Stimulated activated CD8-positive, alpha-beta memory T cell treated with anti-CD3 and anti-CD28 coated beads, Interleukin-4, amount 100 ng/mL, for 48 hours (primary cell): ENCODE data around the gene MATK.
"Not testable (repeated sequence)": the region's sequence is repeated elsewhere in the genome, so short reads cannot be mapped to it uniquely, and the experiment has no call there.

ENCODE experiments used
- DNase-seq: peaks from one replicate; pipeline ENCODE4 v3.0.0-alpha.2; 2020

MATK gene

DNA sequence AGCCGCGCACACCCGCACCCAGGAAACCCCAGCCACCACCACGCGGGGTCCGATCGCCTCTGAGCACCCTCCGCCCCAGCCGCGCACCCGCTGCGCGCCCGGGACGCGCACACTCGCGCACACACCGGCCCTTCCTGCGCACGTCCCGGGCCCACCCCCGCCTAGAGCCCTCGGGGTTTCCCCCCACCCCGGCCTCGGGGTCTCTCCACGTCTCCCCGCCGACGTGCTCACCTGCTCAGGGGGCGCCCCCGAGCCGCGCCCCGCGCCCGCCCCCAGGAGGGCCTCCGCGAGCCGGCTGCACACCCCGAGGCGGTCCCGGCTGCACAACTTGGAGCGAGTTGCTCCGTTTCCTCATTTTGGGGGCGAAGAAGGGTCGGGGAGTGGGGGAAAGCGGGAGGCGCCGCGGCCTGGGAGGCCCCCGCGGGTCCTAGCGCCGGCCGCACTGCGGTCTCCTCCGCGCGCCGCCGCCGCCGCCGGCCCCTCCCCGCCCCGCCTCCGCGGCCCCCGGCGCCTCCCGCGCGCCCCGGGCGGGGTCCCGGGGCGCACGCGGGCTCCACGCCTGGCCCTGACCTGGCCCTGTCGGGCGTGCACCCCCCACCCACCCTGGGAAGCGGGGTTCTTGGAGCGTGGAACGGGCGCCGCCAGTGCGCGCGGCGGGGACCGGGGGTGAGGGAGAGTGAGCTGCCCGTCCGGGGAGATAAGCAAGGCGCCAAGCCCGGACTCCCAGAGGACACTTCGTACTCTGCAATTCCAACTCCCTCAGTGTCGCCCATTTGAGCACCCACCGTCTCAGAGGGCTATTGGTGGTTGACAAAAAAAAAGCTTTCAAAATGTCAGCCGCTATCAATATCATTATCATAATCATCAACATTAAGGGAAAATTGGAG, at the start of gene MATK:
TSS of gene MATK (minus strand) at position 444 of the 887 bp plus-strand sequence. CDS start 1,246 bp downstream, outside the sequence.
- peak; percentile 37 for DNase-seq

GRCh38 chr19:3835055-3835435, 48.9 kb upstream of the MATK start:
- no peak for DNase-seq

DNA sequence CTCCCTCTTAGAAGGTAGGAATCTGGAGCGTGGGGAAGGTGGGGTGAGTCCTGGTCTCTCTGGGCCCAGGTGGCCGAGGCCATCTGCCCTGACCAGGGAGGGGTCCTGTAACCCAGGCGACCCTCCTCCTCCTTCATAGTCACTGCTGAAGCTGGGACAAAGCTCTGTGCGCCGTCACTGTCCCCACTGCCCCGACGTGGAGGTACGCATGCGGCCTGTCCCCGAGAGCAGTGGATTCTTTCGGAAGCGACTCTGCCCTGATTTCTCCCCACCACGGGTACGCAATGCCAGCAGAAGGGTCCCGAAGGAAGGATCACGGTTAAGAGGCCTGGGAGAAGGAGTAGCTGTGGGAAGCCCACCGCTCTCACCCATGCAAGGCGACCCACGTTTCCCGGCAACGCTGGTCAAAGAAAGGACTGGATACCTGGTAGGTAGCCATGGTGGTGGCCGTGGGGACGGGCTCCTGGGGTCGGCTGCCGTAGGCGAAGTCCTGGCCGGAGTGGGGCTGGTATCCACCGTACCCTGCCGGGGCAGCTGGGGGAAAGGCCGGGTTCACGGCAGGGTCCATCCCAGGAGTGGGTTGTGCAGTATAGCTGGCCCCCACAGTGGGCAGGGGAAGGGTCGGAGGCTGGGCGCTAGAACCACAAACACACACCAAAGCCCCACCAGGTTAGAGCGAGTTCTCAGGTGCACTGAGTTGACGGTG, 48.3 kb upstream of the MATK start:
- no peak for DNase-seq

DNA sequence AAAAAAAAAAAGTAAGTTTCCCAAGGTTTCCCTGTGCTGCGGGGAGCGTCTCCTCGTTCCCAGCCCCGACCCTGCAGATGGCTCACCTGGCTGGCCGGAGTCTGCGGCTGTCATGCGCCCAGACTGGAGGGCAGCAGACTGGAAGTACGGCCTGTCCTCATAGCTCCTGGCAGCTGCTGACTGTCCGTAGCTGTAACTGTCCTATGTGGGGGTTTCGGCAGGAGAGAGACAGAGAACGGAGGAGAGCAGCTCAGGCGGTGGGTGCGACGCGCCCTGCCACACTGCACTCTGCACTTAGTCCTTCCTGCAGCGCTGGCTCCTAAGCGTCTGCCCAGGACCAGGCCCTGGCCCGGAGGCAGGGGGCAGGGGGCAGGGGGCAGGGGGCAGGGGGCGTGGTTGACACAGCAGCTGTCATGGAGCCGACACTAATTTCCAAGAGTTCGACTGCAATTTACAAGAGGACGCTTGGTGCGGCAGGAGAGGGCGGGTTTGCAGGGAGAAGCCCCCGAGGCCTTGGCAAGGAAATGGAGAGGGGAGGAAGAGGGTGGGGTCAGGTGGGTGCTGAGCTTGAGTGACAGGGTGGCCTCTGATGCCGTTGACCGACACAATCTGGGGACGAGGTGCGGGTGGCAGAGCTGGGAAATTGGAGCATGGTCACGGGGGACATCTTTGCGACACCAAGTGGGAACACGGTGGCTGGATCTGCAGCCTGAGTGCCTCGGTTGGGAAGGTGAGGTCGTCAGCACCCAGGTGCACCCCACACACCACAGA, 47.6 kb upstream of the MATK start:
- DNase-seq: no peak

DNA sequence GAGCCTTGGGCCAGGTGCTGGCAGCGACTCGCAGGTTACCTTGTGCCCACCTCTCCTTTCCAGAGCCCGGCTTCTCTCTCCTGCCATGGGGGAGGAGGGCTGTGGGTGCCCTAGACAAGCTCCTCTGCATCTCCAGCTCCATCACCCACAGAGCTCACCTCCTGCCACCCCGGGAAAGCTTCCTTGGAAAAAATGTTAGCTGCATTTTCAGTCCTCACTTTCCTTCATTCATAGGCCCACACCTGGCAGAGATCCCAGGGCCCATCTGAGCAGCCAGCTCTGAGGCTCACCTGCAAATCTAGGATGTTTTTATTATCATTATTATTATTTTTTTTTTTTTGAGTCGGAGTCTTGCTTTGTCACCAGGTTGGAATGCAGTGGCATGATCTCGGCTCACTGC, 45.8 kb upstream of the MATK start:
- DNase-seq: no peak

DNA sequence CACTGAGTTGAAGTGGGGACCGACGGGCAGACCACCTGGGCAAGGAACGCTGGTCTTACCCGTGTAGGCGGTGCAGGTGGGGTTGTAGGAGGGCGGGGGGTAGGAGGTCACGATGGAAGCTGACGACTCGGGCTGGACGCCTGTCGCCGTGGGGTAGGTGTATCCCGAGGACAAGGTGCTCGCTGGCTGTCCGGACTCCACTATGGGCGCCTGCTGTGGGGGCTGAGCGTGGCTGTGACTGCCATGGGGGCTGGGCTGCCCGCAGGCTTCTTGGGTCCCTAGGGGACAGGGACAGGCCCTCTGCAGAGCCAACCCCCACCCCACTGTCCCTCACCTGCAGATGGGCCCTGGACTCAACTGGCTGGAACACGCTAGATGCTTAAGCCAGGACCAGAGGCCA, 45.4 kb upstream of the MATK start:
- DNase-seq: no peak

DNA sequence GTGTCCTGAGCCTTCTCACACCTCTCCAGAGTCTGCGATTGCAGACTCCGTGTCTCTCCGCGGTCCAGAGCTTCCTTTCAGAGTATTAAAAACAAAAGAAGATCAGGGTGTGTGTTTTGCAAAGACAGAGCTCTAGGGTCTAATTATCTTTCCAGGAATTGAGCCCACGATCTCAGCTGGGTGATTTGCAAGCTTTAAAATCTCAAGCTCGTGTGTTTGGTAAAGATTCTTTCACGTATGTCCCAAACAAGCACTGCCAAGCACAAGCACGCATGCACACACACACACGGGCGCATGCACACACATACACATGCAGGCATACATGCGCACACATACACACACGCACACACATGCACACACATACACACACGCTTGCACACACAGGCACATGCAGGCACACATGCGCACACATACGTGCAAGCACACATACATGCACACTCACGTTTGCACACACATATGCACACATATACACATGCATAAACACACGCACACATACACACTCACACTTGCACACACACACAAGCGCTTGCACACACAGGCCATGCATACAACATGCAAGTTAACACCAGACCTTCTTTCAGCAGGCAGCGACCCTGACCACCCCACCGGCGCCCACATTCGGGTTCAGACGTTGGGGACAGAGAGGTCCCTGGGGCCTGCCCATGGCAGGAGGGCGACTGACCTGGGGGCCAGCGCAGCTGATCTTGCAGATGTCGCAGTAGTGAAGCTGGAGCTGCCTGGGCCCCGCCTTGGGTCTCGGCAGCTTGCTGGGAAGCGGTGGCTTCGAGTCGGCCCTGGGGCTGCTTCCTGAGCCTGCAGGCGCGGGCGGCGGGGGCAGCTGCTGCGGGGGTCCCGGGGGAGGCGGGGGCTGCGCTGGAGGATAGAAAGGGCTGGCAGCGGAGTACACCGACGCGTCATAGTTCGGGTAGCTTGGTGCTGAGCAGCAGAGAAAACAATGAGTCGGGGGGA, 44.7 kb upstream of the MATK start:
- DNase-seq: no peak

DNA sequence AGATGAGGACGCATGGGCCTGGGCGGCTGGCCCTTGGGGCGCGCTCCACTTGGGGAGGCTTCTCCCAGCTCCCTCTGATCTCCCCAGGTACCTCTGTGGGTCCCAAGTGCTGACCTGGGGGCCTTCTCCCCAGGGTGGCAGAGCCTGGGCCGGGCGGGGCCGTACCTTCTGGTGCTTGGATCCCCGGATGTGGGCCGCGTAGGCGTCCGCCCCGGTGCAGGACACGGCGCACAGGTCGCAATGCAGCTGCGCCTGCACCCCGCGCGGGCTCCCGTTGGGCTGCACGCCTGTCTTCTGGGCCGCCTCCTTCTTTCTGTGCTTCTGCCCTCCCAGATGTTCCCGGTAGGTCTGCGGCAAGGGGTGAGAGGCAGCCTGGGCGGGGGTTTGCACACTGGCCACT, 41.1 kb upstream of the MATK start:
- DNase-seq: no peak

DNA sequence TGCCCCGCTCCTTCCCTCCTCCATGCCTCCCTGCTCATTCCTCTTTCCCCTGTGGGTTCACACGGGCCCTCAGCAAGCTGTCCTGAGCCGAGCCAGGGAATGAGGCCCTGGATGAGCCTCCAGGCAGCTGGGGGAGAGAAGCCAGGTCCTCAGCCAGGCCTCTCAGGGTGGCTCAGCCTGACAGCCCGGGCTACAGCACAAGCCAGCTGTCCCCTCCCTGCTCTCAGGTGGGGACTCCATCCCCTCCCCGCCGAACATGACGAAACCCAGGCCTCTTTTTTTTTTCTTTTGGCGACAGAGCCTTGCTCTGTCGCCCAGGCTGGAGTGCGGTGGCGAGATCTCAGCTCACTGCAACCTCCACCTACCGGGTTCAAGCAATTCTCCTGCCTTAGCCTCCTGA, 40.0 kb upstream of the MATK start:
- DNase-seq: no peak

GRCh38 chr19:3825286-3825956, 39.2 kb upstream of the MATK start:
- no peak for DNase-seq

DNA sequence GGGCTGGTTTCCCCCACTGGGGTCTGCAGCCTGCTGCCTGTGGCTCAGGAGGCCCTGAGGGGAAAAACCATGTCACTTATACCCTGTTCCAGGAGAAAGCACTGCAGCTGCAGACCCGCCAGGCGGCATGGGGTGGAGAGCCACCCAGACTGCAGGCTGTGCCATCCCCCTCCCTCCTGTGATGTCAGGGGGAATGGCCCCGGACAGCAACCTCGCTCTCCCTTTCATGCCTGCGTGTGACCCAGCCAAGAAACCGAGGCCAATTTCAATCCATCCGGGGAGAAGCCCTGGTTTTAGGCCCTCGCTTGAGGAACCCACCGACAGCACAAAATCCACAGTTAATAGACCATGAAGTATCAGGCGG, 37.2 kb upstream of the MATK start:
- DNase-seq: no peak

- DNase-seq: no peak
These were observed 36.6 kb upstream of the MATK start for GRCh38 chr19:3822683-3823349.

GRCh38 chr19:3821857-3822364, 35.7 kb upstream of the MATK start:
- peak; percentile 98 for DNase-seq

DNA sequence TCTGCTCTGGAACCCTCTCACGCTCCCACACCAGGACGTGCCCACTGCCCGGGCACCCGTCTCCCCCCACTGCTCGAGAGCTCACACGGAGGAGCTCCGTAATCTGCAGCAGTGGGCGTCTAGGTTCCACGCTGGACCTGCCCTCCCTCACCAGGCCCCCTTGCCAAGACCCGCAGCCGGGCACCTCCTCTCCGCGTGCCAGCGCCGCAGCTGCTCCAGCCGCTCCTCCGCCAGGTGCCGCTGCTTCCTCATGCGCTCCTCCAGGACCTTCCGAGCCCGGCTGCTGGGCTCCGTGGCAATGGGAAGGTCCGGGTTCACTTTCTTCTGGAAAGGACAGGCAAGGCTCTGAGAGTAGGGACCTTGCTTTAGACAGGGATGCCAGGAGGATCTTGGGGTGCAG, 35.0 kb upstream of the MATK start:
- no peak for DNase-seq

GRCh38 chr19:3819989-3820388, 33.8 kb upstream of the MATK start:
- no peak for DNase-seq

DNA sequence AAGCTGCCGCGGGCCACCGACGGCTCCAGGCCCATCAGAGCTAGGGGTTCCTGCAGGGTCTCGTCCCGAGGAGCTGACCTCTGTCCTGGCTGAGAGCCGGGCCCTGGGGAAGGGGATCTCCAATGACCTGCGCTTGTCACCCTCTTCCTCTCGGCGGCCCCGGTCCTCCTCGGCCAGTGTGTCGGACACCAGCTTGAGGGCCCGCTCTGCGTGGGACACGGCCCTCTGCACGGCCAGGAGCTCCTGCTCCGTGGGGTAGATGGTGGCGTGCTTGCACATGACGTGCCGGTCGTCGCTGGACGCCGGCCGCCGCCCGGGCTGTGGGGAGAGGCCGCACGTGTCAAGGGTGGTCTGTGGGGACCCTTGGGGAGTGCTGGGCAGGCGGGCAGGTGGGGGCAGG, 32.7 kb upstream of the MATK start:
- no peak for DNase-seq

DNA sequence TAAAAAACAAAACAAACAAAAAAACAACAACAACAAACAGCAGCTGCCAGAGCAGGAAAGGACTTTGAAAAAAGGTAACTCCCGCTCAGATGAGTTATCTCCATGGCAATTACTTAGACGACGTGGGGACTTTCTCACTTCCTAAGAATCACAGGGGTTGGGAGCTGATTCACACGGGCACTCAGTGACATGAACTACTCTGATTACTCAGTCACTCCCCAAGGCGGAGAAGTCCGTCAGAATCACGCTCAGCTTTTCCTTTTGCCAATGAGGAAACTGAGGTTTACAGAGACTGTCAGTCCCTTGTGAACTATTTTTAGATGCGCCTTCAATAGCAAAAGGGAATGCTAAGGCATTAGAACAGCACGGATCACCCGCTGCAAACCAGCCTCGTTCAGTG, 32.3 kb upstream of the MATK start:
- DNase-seq: peak; percentile 57

GRCh38 chr19:3817761-3818160, 31.6 kb upstream of the MATK start:
- DNase-seq: no peak

DNA sequence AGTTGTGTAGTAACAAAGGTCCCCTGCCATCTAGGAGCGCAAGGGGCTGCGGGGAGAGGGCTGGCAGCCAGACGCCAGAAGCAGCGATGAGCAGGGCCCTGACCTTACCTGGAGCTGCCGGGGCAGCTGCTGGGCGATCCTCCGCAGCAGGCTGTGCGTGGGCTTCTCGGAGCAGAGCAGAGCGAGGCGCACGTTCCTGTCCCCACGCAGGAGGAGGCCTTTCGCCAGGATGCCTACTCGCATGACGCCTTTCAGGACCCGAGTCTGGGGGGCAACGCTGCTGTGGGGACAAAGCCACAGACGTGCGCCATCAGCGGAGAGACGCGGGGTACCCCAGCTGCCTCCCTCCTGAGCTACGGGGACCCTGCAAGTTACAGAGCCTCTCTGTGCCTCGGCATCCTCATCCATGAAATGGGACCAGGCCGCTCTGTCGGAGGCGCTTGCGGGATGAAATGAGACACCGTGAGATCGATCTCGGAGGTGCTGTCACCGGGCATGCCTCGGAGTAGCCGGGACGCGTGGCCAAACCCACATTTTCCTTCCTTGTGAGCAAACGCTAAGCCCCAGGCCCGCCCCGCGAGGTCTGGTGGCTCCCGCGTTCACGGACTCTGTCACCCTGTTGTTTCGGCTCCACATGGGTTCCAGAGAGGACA, 30.5 kb upstream of the MATK start:
- no peak for DNase-seq

- not testable (repeated sequence) for DNase-seq
These were observed 30.0 kb upstream of the MATK start for GRCh38 chr19:3816148-3816547.
